ENCODE results near the gene IBA57.

Gene IBA57

DNA sequence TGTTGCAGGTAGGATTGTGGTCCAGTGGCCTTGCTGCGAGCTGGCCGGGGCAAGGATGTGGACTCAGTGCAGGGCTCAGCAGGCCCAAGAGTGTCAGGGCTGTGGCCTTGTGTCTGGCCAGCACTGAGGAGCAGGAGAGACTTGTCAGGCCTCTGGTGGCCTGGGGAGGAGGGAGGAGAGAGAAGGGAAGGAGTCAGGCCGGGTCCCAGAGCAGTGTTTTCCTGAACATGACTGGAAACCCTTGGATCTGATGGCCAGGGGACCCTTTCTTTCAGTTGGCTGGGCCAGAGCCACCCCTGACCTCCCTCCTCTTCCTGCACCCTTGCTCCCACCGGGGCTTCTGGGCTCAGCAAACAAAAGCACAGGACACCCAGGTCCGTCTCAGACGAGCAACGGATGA is 5.1 kb downstream of the IBA57 start:
- no peak for DNase-seq (ENCODE audit: low read depth in 1 of 2, low spot score in 1 of 2)

DNA sequence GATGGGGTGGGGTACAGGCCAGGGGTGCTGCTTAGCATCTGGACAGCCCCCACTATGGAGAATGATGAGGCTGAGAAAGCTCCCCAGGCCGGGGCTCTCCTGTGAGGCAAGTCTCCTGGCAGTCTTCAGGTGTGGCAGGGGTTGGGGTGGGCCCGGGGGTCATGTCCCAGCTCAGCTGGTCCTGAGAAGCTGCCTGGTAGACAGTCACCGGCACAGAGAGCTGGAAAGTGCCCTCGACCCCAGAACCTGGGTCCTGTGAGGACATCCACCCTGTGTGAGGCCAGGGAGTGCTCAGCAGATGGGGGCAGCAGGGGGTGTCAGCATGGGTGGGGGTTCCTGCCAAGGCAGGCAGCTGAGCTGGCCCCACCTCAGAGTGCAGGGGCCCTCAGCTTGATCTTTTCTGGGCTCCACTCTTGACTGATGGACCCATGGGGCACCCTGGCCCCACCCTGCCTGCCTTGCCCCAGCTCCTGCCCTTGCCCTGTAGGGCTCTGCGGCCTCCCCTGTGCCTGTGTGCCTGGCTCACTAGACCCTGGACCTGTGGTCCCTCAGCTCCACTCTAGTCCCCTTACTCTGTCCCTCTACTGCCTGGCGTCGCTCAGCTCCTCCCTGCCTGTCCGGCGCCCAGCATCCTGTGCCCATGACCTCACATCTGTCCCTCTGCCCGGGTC is 5.8 kb downstream of the IBA57 start:
- no peak for DNase-seq (ENCODE audit: low read depth in 1 of 2, low spot score in 1 of 2)

DNA sequence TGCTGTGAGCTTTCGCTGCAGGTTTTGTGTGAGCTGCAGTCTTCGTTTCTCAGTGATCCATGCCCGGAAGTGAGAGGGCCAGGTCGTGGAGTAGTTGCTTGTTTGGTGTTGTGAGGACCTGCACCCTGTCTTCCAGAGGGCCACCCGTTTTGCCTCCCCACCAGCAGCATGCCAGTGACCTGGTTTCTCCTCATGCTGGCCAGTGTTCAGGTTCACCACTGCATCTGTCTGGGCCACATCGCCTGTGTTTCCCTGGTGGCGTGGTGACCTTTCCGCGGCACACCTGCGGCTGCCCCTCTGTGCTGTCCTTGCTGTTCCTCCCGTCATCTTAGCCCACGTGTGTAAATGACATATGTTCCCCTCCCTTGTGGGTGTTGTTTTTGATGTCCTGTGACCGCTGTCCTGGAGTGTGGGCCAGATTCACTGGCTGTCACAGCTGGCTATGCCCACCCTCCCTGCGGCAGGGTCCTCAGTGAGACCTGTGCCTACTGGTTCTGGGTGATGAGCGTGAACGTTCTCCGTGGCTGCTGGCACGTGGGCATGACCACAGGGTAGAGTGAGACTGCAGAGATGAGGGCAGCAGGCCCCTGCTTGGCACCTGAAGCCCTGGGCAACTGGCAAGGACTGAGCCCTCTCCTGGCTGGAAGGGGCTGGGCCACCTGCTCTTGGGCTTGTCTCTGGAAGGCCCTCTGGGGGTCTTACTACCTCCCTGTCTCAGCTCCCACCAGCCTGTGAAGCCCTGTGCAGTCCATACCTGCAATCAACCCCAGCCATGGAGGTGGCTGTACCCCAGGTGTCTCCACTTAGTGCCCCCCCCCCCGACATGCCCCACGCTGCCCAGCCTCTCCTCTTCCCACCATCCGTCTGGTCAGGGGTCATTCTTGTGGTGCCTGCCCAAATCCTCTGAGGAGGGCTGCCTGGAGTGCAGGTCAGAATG is 7.3 kb downstream of the IBA57 start:
- no peak for DNase-seq (ENCODE audit: low read depth in 1 of 2, low spot score in 1 of 2)

DNA sequence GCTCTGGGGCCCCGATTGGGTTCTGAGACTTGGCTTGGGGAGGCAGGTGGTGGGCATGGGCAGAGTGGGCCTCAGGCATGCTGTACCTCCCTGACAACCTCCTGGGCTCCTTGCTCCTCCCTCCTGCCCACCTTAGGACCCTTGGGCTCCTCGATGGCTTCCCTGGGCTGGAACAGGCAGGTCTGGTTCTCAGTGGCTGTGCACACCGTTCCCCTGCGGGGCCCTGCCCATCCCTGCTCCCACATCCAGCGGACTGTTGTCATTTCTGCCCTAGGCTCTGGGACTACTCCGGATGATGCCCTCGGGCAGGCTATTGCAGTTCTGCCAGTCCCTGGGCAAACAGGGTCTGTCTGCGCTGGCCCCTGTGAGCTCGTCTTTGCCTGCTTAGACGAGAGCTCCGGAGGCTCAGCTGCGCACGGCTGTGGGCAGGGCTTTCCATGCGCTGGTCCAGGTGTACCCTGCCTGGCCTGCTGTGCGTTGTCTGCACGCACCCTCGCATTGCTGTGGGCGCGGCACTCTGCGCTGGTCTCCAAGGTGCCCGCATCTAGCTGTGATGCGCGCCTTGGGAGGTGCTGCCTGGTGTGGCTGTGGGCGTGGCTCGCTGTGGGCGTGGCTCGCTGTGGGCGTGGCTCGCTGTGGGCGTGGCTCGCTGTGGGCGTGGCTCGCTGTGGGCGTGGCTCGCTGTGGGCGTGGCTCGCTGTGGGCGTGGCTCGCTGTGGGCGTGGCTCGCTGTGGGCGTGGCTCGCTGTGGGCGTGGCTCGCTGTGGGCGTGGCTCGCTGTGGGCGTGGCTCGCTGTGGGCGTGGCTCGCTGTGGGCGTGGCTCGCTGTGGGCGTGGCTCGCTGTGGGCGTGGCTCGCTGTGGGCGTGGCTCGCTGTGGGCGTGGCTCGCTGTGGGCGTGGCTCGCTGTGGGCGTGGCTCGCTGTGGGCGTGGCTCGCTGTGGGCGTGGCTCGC is 8.2 kb downstream of the IBA57 start:
- DNase-seq (ENCODE audit: low read depth in 1 of 2, low spot score in 1 of 2), result peak in 1 of 2 donors; percentile 27

DNA sequence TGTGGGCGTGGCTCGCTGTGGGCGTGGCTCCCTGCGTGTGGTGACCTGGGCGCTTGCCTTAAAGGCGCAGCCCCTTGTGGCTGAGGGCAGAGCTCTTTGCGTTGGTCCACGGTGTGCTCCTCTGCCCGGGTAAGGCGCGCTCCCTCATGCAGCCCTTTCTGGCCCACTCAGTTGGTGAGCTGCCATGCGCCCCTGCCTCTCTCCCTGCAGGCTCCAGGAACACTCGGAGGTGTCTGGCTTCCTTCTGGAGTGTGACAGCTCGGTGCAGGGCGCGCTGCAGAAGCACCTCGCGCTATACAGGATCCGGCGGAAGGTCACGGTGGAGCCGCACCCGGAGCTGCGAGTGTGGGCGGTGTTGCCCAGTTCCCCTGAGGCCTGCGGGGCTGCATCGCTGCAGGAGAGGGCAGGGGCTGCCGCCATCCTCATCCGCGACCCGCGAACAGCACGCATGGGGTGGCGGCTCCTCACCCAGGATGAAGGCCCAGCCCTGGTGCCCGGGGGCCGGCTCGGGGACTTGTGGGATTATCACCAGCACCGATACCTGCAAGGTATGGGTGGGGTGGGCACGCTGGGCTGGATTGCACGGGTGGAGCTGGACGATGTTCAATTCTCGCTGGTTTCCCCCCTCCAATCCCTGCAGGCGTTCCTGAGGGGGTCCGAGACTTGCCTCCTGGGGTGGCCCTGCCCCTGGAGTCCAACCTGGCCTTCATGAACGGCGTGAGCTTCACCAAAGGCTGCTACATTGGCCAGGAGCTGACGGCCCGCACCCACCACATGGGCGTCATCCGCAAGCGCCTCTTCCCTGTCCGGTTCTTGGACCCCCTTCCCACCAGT is 9.1 kb downstream of the IBA57 start:
- DNase-seq (ENCODE audit: low read depth in 1 of 2, low spot score in 1 of 2), result peak in 1 of 2 donors; percentile 29

DNA sequence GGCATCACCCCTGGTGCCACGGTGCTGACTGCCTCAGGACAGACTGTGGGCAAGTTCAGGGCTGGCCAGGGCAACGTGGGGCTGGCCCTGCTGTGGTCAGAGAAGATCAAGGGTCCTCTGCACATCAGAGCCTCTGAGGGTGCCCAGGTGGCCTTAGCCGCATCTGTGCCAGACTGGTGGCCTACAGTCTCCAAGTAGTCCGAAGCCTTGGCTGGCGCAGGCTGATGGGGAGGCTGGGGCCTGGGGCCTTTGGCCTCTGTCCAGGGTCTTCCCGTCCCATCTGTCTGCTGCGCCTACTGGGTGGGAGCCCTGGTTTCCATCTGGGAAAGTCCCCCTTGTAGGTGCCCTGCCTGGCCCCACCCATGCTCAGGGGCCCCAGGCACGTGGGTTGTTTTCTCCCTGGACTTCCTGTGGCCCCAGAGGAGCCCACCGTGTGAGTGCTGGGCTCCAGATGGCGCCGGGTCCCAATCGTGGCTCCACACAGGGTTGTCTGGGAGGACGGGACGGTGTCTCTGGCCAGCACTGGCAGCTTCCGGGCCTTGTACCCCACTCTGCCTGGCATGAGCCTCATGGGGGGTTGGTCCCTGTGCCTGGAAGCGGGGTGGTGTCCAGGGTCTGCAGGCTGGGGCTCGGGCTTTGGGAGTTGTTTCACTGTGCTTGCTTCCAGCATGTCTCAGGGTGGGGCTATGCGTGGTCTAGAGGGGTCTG is 9.9 kb downstream of the IBA57 start:
- DNase-seq (ENCODE audit: low read depth in 1 of 2, low spot score in 1 of 2), result no peak

DNA sequence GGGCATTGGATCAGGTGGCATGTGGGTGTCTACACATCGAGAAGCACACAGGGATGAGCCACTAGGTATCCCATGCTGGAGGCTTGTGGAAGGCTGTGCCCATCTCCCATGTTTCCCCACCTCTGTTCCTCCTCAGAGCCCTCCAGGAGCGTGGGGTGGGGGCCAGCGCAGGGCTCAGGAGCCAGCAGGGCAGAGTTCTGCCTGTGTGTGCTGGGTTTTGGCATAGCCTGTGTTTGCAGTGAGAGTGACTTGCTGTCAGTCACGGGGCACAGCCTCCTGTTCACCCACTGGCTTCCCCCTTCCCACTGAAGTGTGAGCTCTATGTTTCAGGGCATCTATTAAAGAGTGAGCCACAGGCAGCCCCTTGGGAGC is 10.4 kb downstream of the IBA57 start:
- DNase-seq (ENCODE audit: low read depth in 1 of 2, low spot score in 1 of 2), result no peak

DNA sequence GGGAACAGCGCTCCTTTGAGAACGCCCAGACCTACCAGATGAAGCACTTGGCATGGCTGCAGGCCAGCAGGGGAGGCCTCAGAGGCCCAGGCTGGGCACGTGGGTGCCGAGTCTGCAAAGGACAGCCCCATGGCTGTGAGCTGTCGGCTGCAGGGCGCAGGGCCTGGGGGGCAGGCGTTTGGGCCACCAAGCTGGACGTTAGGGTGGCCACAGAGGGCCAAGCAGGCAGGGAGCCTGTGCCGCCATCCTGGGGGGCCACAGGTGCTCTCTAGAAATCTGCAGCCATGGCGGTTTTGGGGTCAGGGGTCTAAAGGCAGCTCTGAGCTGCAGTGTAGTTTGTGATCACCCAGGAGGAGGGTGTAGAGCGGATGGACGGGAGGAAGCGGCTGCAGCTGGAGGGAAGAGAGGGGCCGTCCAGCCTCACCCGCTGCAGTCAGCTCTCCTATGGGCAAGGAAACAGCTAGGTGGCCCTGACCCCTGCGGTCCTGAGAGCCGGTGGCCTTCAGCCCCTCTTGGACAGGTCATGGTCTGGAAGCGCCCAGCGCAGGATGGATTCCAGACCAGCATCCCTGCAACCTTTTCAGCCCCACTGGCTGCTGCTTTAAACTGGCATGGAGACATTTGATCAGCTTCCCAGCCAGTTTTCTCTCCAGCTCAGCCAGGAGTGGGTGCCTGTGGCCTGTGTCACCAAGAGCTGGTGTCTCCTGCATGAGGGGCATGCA is 11.0 kb downstream of the IBA57 start:
- no peak for DNase-seq (ENCODE audit: low read depth in 1 of 2, low spot score in 1 of 2)

DNA sequence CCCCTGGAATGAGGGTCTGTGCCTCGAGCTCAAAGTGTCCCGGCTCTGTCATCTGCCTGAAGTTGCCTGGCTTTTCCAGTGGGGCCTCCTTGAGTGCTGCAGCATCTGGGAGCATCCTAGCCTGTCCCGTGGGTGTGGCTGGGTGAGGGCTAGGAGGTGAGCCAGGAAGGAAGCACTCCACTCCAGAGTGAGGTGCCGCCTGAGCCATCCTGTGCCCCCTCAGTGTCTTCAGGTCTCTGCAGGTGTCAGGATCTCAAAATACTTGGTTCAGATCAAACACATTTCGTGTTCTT is 11.5 kb downstream of the IBA57 start:
- no peak for DNase-seq (ENCODE audit: low read depth in 1 of 2, low spot score in 1 of 2)

DNA sequence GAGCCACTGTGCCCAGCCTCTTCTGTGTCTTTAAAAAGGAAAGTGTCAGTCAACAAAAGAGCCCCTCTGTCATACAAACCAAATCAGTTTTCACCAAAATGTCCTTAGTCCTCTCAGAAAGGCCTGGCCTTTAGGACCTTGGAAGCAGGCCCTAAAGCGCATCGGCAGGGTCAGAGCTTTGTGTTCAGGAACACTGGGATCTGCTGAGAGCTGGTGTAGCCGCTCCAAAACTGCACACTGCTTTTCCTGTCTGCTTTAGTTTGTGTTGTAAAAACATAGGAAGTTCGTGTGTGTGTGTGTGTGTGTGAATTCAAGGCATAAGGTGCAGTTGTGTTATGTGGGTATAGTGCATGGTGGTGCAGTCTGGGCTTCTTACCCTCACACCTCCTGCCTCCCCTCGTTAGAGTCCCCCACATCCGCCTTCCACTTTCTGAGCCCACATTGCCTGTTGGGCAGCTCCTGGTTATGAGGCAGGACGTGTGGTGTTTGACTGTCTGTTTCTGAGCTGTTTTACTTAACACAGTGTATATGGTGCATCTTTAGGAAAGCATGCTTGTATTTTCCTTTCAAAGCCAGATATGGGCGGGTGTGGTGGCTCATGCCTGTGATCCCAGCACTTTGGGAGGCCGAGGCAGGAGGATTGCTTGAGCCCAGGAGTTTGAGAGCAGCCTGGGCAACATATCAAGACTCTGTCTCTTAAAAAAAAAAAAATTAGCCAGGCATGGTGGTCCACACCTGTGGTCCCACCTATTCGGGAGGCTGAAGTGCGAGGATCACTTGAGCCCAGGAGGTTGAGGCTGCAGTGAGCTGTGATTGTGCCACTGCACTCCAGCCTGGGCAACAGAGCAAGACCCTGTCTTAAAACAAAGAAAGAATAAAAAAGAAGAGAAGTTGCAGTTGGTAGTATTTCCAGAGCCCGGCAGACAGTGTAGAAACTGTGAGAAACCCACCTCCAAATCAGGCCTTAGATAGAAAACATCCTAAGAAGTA is 12.4 kb downstream of the IBA57 start:
- DNase-seq (ENCODE audit: low read depth in 1 of 2, low spot score in 1 of 2), result no peak

DNA sequence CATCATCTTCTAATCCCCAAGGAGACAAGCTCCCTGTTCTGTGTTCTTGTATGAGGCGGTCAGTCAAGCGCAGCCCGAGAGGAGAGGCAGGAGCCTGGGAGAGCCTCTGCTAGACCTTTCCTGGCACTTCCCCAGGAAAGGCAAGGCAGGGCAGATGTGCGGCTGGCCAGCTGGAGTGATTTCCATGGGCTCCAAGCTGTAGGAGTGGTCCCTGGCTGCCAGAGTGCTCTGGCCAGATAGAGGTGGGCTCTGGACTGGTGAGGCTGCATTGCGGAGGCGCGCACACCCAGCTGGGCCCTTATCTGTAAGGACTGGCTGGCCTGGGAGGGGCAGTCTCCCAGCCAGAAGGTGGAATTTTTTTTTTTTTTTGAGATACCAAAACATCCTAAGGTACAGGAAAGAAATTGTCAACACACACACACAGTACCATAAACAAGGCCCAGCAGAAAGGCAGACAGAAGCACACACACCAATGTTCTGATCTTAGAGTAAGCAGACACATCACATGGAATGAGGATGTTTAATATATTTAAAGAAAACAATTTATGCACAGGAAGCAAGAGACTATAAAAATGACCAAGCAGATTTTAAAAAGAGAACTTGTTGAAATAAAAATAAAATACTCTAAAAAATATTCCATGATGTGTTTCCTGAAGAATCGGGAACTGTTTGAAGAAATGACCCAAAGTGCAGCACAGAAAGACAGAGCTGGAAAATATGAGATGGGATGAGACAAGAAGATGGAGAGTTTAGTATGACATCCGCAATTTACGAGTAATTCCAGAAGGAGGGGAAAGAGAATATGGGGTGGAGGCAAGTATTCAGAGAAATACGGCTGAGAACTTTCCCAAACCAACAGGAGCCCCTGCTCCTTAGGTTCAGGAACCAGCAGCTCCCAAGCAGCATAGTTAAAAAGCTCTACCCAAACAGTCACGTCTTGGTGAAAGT is 13.4 kb downstream of the IBA57 start:
- no peak for DNase-seq (ENCODE audit: low read depth in 1 of 2, low spot score in 1 of 2)

DNA sequence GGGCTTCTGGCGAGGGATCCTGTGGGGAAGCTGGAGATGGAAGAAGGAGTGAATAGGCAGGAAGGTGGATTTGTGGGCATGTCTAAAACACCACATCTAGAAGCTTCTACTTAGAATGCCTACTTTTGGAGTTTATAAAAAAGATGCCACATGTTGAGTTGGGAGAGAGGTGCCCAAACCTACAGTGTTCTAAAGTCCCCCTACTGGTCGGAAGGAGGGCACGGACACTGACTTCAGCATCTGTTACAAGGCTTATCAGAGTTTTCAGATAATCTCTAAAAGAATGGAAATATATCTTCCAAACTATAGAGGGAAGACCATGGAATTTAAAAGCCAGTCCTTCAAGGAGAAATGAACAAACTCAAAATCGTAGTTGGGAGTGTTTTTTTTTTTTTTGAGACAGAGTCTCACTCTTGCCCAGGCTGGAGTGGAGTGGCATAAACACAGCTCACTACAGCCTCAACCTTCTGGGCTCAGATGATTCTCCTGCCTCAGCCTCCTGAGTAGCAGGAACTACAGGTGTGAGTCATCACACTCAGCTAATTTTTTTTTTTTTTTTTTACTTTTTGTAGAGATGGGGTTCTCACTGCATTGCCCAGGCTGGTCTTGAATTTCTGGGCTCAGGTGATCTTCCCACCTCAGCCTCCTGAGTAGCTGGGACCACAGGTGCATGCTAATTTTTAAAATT is 14.8 kb downstream of the IBA57 start:
- DNase-seq (ENCODE audit: low read depth in 1 of 2, low spot score in 1 of 2), result no peak

DNA sequence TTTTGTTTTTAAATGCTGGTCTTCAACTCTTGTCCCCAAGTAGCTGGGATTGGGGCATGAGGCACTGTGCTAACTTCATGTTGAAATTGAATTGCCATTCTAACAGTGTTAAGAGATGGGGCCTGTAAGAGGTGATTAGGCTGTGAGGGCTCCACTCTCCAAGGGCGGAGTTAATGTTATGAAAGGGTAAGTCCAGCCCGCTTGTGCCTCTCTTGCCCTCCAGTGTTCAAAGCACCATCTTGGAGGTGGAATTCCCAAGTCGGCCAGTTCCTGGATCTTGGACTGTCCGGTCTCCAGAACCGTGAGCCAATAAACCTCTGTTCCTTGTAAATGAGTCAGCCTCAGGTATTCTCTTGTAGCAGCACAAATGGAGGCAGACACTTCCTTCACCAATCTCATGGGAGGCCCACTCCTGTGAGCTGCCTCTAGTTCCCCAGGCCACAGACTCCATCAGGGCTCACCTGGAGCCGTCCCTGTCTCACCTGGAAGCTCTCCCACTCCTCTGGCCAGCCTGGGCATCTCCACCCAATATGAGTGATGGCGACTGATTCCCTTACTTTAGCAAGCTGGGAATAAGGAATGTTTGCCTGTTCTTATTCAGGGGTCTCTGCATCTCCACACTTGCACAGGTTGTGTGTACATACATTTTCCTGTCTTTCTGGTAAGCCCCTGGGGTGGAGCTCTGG is 15.5 kb downstream of the IBA57 start:
- no peak for DNase-seq (ENCODE audit: low read depth in 1 of 2, low spot score in 1 of 2)

DNA sequence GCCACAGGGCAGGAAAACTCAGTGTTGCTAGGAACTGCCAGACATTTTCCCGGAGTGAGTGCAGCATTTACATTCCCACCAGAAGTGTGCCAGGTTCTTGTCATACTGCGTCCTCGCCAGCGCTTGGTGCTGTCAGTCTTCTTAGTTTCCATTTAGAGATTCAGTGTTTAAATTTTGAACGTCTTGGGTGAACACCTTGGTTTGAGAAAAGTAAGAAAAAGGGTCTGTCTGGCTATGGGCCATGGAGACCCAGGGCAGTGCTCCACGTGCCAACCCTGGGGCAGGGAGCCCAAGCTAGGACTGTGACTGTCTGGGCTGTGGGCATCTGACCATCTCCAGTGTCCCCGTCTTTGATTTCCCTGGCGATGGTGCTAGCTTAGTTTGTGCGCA is 16.0 kb downstream of the IBA57 start:
- DNase-seq (ENCODE audit: low read depth in 1 of 2, low spot score in 1 of 2), result no peak

DNA sequence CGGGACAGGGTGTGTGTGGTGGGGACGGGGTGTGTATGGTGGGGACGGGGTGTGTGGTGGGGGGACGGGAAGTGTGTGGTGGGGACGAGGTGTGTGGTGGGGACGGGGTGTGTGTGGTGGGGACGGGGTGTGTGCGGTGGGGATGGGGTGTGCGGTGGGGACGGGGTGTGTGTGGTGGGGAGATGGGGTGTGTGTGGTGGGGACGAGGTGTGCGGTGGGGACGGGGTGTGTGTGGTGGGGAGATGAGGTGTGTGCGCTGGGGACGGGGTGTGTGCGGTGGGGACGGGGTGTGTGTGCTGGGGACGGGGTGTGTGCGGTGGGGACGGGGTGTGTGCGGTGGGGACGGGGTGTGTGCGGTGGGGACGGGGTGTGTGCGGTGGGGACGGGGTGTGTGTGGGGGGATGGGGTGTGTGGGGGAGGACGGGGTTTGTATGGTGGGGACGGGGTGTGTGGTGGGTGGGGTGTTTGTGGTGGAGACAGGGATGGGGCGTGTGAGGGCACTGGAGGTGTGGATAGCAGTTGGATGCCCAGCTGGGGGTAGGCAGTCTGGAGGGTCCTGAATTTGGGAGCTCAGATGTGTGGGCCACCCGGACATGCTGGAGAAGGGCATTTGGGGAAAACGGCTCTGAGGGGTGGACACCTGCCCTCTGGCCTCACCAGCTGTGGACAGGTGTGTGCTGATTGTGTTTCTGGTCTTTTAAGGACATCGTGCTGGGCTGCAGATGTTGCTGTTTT is 16.9 kb downstream of the IBA57 start:
- no peak for DNase-seq (ENCODE audit: low read depth in 1 of 2, low spot score in 1 of 2)
